Natural killer cell (primary cell): Measurements from ENCODE around the gene APLNR. TPM values are rescaled to one million over a fixed set of nuclear protein-coding genes. Genes with fewer than 3 reads are reported as not detected.

Experiments used
- ATAC-seq, 3 donors: fragments of 150-1000 bp in 2 of 3; fragments of 200-7000 bp in 1 of 3; cut with Tn5 transposase; 1 replicate in 1 of 3; 2 replicates in 2 of 3; pipeline ENCODE4 v1.10.0; 2021; ENCODE audit warnings: mild to moderate bottlenecking in 2 of 3, moderate library complexity in 2 of 3
- DNase-seq, 2 donors: peaks; one replicate each; pipeline versions ENCODE4 v3.0.0 to v3.0.0-alpha.2; 2013 to 2021; ENCODE audit warnings: mixed read lengths in 1 of 2
- H3K27ac ChIP-seq: one replicate; pipeline ENCODE4 v1.5.1; 2013; ENCODE audit warnings: mild to moderate bottlenecking, low read length
- H3K27me3 ChIP-seq: one replicate; pipeline ENCODE4 v1.6.1; 2013; ENCODE audit warnings: low read length; ENCODE audit not compliant: control insufficient read depth, insufficient read depth
- H3K36me3 ChIP-seq: one replicate; pipeline ENCODE4 v1.6.1; 2013; ENCODE audit warnings: low read length; ENCODE audit not compliant: control insufficient read depth, insufficient read depth
- H3K4me1 ChIP-seq: one replicate; pipeline ENCODE4 v1.6.1; 2013; ENCODE audit warnings: low read length; ENCODE audit not compliant: control insufficient read depth, insufficient read depth
- H3K4me3 ChIP-seq: one replicate; pipeline ENCODE4 v1.5.1; 2013; ENCODE audit warnings: low read length
- H3K9me3 ChIP-seq: one replicate; pipeline ENCODE4 v1.6.1; 2013; ENCODE audit warnings: low read length; ENCODE audit not compliant: control insufficient read depth, insufficient read depth
- H3K27ac Mint-ChIP-seq, 2 donors: one replicate each; pipeline ENCODE4 v1.8.0; 2022; ENCODE audit warnings: mild to moderate bottlenecking in 2 of 2, mixed read lengths in 2 of 2, moderate library complexity in 1 of 2
- H3K27me3 Mint-ChIP-seq, 2 donors: one replicate each; pipeline ENCODE4 v1.8.0; 2022; ENCODE audit warnings: low read depth in 2 of 2, mixed read lengths in 2 of 2
- H3K36me3 Mint-ChIP-seq: one replicate; pipeline ENCODE4 v1.8.0; 2022; ENCODE audit warnings: mixed read lengths
- H3K4me1 Mint-ChIP-seq, 2 donors: one replicate each; pipeline ENCODE4 v1.8.0; 2022; ENCODE audit warnings: mixed read lengths in 2 of 2
- H3K4me3 Mint-ChIP-seq: one replicate; pipeline ENCODE4 v1.8.0; 2022; ENCODE audit warnings: mild to moderate bottlenecking, moderate library complexity, mixed read lengths
- H3K9me3 Mint-ChIP-seq, 2 donors: one replicate each; pipeline ENCODE4 v1.8.0; 2022; ENCODE audit warnings: mixed read lengths in 2 of 2
- CTCF ChIP-seq: fragments of 200-600 bp; IDR thresholded peaks from one replicate; pipeline ENCODE4 v1.8.0; 2022; ENCODE audit warnings: antibody characterized with exemption
- WGBS: methylation state at CpG from one replicate; pipeline ENCODE4 v1.1.7; 2013; ENCODE audit warnings: missing lambda C conversion rate; ENCODE audit not compliant: insufficient coverage; 5-methylcytosine and 5-hydroxymethylcytosine counted together
- intact Hi-C: fragments of 100-400 bp; cut with micrococcal nuclease; formaldehyde crosslinking; loops from one replicate; pipeline ENCODE4 v1.14.2; 2022
- total RNA-seq, 4 donors: library from RNA; stranded (reverse); fragments of 120-200 nt in 1 of 4; gene quantifications; one replicate each; pipeline versions ENCODE4 v1.2.3 to v1.2.4, GENCODE V29; 2013 to 2022

Gene APLNR
- total RNA-seq, 3 donors from 2014 or later (not counting 1 experiment from before 2014, with no cell fraction given) = 0.07 TPM; not detected in 2

- H3K27me3 ChIP-seq = no peaks in the 10 kb centered on the region
- Mint-ChIP-seq H3K27me3 (peaks cover 0 to 6% of the 10 kb centered on the region in 2 donors), H3K9me3 (no peaks in the 10 kb centered on the region), H3K4me3 (no peak overlapping the region), H3K36me3 (no peaks in the 10 kb centered on the region), H3K4me1 (no peaks in the 10 kb centered on the region), H3K27ac (no peak overlapping the region)
- H3K4me1 ChIP-seq = no peaks in the 10 kb centered on the region
- H3K27ac ChIP-seq = no peak overlapping the region
- peak in 1 of 3 donors; percentile 48 for ATAC-seq
- no peaks in the 10 kb centered on the region for H3K36me3 ChIP-seq
- H3K9me3 ChIP-seq = no peaks in the 10 kb centered on the region
- 16% methylated on average over 9 of the region's 9 CpGs for WGBS
- TF ChIP-seq CTCF = no peak
- intact Hi-C loops = no loop called here
- DNase-seq = no peak
- no peak overlapping the region for H3K4me3 ChIP-seq
Observed at GRCh38 chr11:57213342-57214097, 23.5 kb downstream of the APLNR start.

GRCh38 chr11:57210781-57211180 lies 26.3 kb downstream of the APLNR start:
- TF ChIP-seq CTCF = no peak
- Histone ChIP-seq H3K4me3 (no peak overlapping the region), H3K4me1 (no peaks in the 10 kb centered on the region), H3K36me3 (no peaks in the 10 kb centered on the region), H3K27ac (no peak overlapping the region), H3K27me3 (no peaks in the 10 kb centered on the region), H3K9me3 (no peaks in the 10 kb centered on the region)
- Mint-ChIP-seq H3K36me3 (no peaks in the 10 kb centered on the region), H3K27ac (no peak overlapping the region), H3K4me3 (no peak overlapping the region), H3K4me1 (no peaks in the 10 kb centered on the region), H3K27me3 (peaks cover 9 to 20% of the 10 kb centered on the region in 2 donors), H3K9me3 (no peaks in the 10 kb centered on the region)
- DNase-seq (no peak), ATAC-seq (no peak)
- 33% methylated on average over 7 of the region's 7 CpGs for WGBS
- intact Hi-C loops = no loop called here

- Histone ChIP-seq H3K27ac (no peak overlapping the region), H3K27me3 (no peaks in the 10 kb centered on the region), H3K36me3 (no peaks in the 10 kb centered on the region), H3K9me3 (no peaks in the 10 kb centered on the region), H3K4me1 (no peaks in the 10 kb centered on the region), H3K4me3 (no peak overlapping the region)
- ATAC-seq (no peak), DNase-seq (no peak)
- H3K4me1 Mint-ChIP-seq = no peaks in the 10 kb centered on the region
- no peak overlapping the region for H3K4me3 Mint-ChIP-seq
- 36% methylated on average over 6 of the region's 6 CpGs for WGBS
- H3K27ac Mint-ChIP-seq = no peak overlapping the region
- H3K9me3 Mint-ChIP-seq = no peaks in the 10 kb centered on the region
- H3K36me3 Mint-ChIP-seq = no peaks in the 10 kb centered on the region
- intact Hi-C loops = no loop called here
- TF ChIP-seq CTCF = no peak
- H3K27me3 Mint-ChIP-seq = peaks cover 13 to 33% of the 10 kb centered on the region in 2 donors
Observed at GRCh38 chr11:57207168-57207567, 29.9 kb downstream of the APLNR start.
